Stimulated activated memory B cell treated with anti-CD40 and anti-IgM and Interleukin-4, amounts not matched to agents 10 μg/mL and 1 μg/mL and 100 μg/mL, for 72 hours (primary cell): Measurements from ENCODE around the gene EME1.

Source experiments
- ATAC-seq: fragments of 150-1000 bp; cut with Tn5 transposase; 2 replicates; pipeline ENCODE4 v1.10.0; 2021
- H3K27ac Mint-ChIP-seq: one replicate; pipeline ENCODE4 v1.8.0; 2022; ENCODE audit warnings: mild to moderate bottlenecking, mixed read lengths
- H3K27me3 Mint-ChIP-seq: one replicate; pipeline ENCODE4 v1.8.0; 2022; ENCODE audit warnings: mixed read lengths
- H3K36me3 Mint-ChIP-seq: one replicate; pipeline ENCODE4 v1.8.0; 2022; ENCODE audit warnings: mixed read lengths
- H3K4me1 Mint-ChIP-seq: one replicate; pipeline ENCODE4 v1.8.0; 2022; ENCODE audit warnings: mixed read lengths
- H3K4me3 Mint-ChIP-seq: one replicate; pipeline ENCODE4 v1.8.0; 2022; ENCODE audit warnings: mild to moderate bottlenecking, moderate library complexity, mixed read lengths
- H3K9me3 Mint-ChIP-seq: one replicate; pipeline ENCODE4 v1.8.0; 2022; ENCODE audit warnings: mixed read lengths

The EME1 gene

GRCh38 chr17:50344731-50345365, 28.2 kb upstream of the EME1 start:
- Mint-ChIP-seq H3K9me3 (no peaks in the 10 kb centered on the region), H3K27me3 (no peaks in the 10 kb centered on the region), H3K36me3 (no peaks in the 10 kb centered on the region), H3K4me3 (peak overlapping the region; percentile 79), H3K27ac (no peak overlapping the region), H3K4me1 (peaks cover 37% of the 10 kb centered on the region)
- no peak for ATAC-seq

DNA sequence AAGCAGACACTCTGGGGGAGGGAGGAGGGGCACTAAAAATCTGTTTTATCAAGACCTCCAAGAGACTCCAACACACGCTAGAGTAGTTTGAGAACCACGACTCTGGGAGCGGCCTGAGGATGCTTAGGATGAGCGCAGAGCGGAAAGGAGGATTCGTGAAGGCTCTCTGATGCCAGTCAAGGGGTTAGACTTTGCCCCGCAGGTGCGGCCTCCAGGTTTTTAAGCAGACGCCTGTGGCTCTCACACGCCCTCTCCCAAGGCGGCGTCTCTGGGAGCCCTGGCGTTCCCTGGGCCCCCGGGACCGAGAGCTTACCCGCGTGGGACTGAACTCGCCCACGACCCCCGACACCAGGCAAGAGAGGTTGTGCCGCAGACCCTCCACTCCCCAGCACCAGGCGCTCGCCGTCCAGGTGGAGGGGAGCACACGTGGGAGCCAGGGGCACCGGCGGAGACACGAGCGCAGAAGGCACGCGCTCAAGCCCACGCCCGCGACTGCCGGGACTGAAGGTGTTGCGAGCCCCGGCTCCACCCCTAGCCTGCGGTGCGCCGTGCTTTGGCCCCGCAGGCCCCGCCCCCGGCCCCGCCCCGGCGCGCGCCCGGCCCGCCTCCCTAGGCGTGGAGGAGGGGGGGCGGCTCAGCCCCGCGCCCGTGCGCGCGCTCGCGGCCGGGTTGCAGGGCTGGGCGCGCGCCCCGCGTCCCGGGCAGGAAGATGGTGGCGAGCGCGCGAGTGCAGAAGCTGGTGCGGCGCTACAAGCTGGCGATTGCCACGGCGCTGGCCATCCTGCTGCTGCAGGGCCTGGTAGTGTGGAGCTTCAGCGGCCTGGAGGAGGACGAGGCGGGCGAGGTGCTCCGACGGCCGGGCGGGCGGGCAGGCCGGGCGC, 27.4 kb upstream of the EME1 start, which contains the start of gene XYLT2:
Gene XYLT2 (plus strand): TSS at position 695 of the 881 bp plus-strand sequence. CDS start 15 bp downstream, at position 710.
- H3K27me3 Mint-ChIP-seq, result no peaks in the 10 kb centered on the region
- peak within 1 kb of the TSS; percentile 93 for H3K27ac Mint-ChIP-seq
- peak within 1 kb of the TSS; percentile 83 for H3K4me3 Mint-ChIP-seq
- no peaks in the 10 kb centered on the region for H3K36me3 Mint-ChIP-seq
- no peaks in the 10 kb centered on the region for H3K9me3 Mint-ChIP-seq
- H3K4me1 Mint-ChIP-seq, result peaks cover 40% of the 10 kb centered on the region
- peak; percentile 96 for ATAC-seq

DNA sequence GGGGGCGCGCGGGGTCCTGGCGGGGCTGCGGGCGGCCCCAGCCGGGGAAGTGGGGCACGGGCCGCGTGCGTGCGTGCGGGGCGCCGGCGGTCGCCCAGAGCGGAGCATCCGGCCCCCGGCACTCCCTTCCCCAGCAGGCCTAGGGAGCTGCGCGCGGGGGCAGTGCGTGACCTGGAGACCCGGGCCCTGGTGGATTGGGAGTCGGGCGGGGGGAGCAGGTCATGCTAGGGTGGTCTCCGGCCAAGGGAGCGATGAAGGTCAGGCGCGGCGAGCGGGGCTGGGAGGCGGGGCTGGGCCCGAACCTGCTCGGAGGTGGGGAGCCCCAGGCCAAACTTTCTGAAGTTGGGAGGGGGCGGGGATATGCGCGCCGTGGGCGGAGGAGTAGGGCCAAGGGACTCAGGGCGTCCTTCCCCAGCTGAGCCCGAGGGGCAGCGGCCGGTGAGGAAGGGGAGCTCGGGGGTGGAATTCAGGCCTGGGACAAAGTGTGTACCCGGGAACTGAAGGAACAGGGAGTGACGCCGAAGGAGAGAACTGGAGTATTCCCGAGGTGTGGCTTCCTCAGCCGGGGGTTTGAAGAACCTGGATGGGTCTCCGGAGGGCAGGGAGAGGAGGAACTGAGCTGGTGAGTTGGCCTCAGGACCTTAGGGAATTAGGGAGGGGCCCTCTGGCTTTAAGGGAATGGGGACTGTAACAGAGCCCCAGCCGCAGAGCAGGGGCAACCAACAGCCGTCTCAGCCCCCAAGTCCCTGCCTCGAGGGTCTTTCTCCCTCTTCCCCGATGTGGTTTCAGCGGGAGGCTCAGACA, 26.5 kb upstream of the EME1 start:
- ATAC-seq, result peak; percentile 82
- Mint-ChIP-seq H3K27me3 (no peaks in the 10 kb centered on the region), H3K9me3 (no peaks in the 10 kb centered on the region), H3K27ac (peak overlapping the region; percentile 93), H3K36me3 (no peaks in the 10 kb centered on the region), H3K4me3 (peak overlapping the region; percentile 83), H3K4me1 (peaks cover 46% of the 10 kb centered on the region)

GRCh38 chr17:50347117-50347893, 25.7 kb upstream of the EME1 start:
- no peak for ATAC-seq
- Mint-ChIP-seq H3K27ac (peak overlapping the region; percentile 93), H3K4me1 (peaks cover 48% of the 10 kb centered on the region), H3K36me3 (no peaks in the 10 kb centered on the region), H3K4me3 (peak overlapping the region; percentile 83), H3K27me3 (no peaks in the 10 kb centered on the region), H3K9me3 (no peaks in the 10 kb centered on the region)

GRCh38 chr17:50347894-50348291, 25.1 kb upstream of the EME1 start:
- no peak for ATAC-seq
- Mint-ChIP-seq H3K4me1 (peaks cover 51% of the 10 kb centered on the region), H3K9me3 (no peaks in the 10 kb centered on the region), H3K27ac (peak overlapping the region; percentile 93), H3K4me3 (no peak overlapping the region), H3K27me3 (no peaks in the 10 kb centered on the region), H3K36me3 (peaks cover under 1% of the 10 kb centered on the region)

DNA sequence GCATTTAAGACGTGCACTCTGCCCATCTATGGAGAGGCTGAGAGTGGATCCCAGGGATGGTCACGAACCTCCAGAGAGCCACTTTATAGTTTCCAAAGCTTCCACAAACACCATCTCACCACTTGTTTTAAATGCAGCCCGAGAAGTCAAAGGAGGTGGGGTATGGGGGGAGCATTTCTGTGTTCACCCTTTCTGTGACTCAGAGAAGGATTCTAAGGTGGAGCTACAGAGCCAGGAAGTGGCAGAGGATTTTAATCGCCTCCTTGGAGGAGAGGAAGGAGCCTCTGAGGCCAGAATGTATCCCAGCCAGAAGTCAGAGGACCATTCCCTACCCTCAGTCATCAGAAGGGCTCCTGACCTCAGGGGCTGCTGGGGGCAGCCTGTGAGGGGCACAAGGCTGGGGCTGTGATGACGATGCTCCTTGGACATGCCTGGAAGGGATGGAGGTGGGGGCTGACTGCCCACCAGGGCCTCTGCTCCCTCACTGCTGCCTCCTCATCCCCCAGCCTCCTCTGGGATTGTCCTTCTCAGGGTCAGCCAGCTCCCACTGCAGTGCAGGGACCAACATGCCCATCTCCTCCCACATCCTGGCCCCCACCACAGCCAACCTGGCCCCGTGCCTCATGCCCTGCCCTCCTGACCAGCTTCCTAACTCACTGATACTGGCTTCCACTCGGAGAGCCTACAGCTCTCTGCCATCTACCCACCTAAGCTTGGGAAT, 24.3 kb upstream of the EME1 start:
- Mint-ChIP-seq H3K9me3 (no peaks in the 10 kb centered on the region), H3K4me1 (peaks cover 56% of the 10 kb centered on the region), H3K36me3 (peaks cover 7% of the 10 kb centered on the region), H3K27ac (peak overlapping the region; percentile 93), H3K4me3 (no peak overlapping the region), H3K27me3 (no peaks in the 10 kb centered on the region)
- no peak for ATAC-seq

GRCh38 chr17:50349243-50349600, 23.8 kb upstream of the EME1 start:
- H3K36me3 Mint-ChIP-seq, result peaks cover 9% of the 10 kb centered on the region
- peak overlapping the region; percentile 93 for H3K27ac Mint-ChIP-seq
- no peak for ATAC-seq
- no peak overlapping the region for H3K4me3 Mint-ChIP-seq
- H3K27me3 Mint-ChIP-seq, result no peaks in the 10 kb centered on the region
- no peaks in the 10 kb centered on the region for H3K9me3 Mint-ChIP-seq
- peaks cover 56% of the 10 kb centered on the region for H3K4me1 Mint-ChIP-seq

DNA sequence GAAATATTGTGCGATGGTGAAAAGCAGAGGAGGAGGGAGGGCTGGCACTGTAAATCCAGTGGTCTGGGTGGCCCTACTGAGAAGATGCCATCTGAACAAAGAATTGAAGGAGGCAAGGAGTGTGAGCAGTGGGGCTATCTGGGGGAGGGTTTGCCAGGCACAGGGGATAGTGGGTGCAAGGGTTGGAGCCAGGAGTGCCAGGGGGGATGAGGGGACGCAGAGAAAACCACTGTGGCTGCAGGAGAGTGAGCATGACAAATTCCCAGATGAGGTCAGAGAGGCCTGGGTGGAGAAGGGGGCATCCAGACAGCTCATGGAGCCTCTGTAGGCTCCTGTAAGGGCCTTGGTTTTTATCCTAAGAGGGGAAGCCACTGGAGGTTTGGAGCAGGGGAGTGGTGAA, 22.3 kb upstream of the EME1 start:
- Mint-ChIP-seq H3K4me3 (no peak overlapping the region), H3K36me3 (peaks cover 13% of the 10 kb centered on the region), H3K27ac (peak overlapping the region; percentile 45), H3K4me1 (peaks cover 47% of the 10 kb centered on the region), H3K27me3 (no peaks in the 10 kb centered on the region), H3K9me3 (no peaks in the 10 kb centered on the region)
- no peak for ATAC-seq

DNA sequence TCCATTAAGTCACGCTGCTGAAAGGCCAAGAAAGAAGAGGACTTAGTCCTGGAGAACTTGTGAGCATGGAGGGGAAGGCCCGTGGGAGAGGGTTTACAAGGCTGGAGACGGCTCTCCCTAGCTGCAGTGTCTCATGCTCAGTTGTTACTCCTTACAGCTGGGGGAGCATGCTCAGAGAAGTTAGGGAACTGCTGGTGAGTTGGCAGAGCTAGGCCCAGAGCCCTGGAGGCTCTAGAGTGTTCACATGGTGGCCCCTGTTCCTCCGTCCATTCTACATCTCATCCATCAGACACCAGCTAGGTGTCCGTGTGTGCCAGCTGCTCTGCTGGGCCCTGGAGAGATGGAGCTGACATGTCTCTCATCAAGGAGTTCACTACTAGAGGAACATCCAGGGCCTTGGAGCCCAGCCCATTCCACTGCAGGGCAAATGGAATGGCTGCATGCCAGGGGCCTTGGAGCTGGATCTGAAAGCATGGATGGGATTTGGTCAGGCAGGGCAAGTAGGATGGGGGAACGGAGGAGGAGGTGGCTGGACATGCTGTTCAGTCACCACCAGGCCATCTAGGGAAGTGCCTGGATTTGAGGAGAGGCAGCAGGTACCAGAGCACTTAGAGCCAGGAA, 20.8 kb upstream of the EME1 start:
- Mint-ChIP-seq H3K27ac (no peak overlapping the region), H3K36me3 (peaks cover 21% of the 10 kb centered on the region)

GRCh38 chr17:50352693-50353599, 20.1 kb upstream of the EME1 start:
- Mint-ChIP-seq H3K27me3 (no peaks in the 10 kb centered on the region), H3K36me3 (peaks cover 22% of the 10 kb centered on the region), H3K4me1 (peaks cover 31% of the 10 kb centered on the region), H3K27ac (no peak overlapping the region), H3K4me3 (no peak overlapping the region), H3K9me3 (no peaks in the 10 kb centered on the region)
- no peak for ATAC-seq

More for the DNA sequence above, 20.8 kb upstream of the EME1 start:
- H3K4me3 Mint-ChIP-seq, result no peak overlapping the region
- no peaks in the 10 kb centered on the region for H3K9me3 Mint-ChIP-seq
- ATAC-seq, result no peak
- no peaks in the 10 kb centered on the region for H3K27me3 Mint-ChIP-seq
- peaks cover 38% of the 10 kb centered on the region for H3K4me1 Mint-ChIP-seq

DNA sequence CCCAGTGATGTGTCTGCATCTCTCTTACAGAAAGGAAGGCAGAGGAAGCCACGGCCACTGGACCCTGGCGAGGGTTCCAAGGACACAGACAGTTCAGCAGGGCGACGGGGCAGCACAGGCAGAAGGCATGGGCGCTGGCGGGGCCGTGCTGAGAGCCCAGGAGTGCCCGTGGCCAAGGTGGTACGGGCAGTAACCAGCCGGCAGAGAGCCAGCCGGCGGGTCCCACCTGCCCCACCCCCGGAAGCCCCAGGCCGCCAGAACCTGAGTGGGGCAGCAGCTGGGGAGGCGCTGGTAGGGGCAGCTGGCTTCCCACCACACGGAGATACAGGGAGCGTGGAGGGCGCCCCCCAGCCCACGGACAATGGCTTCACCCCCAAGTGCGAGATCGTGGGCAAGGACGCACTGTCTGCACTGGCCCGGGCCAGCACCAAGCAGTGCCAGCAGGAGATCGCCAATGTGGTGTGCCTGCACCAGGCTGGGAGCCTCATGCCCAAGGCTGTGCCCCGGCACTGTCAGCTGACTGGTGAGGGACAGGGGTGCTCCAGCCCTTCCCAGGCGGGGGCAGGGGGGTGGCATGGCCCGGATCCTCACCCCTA, 19.3 kb upstream of the EME1 start:
- H3K27ac Mint-ChIP-seq, result no peak overlapping the region
- H3K9me3 Mint-ChIP-seq, result no peaks in the 10 kb centered on the region
- H3K27me3 Mint-ChIP-seq, result no peaks in the 10 kb centered on the region
- H3K4me3 Mint-ChIP-seq, result no peak overlapping the region
- H3K4me1 Mint-ChIP-seq, result peaks cover 24% of the 10 kb centered on the region
- ATAC-seq, result no peak
- H3K36me3 Mint-ChIP-seq, result peaks cover 22% of the 10 kb centered on the region

DNA sequence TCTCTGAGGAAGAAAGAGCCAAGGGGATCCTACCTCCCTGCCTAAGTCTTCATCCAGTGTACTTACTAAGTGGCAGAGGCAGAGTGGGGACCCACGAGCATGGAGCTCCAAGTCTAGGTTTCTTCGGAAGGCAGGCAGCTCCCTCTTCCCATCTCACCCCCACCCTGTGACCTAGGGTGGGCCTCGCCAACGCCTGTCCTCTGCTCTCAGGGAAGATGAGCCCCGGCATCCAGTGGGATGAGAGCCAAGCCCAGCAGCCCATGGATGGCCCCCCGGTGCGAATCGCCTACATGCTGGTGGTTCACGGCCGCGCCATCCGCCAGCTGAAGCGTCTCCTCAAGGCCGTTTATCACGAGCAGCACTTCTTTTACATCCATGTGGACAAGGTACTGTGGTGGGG, 18.8 kb upstream of the EME1 start:
- Mint-ChIP-seq H3K36me3 (peaks cover 22% of the 10 kb centered on the region), H3K27me3 (no peaks in the 10 kb centered on the region), H3K4me1 (peaks cover 19% of the 10 kb centered on the region), H3K4me3 (no peak overlapping the region), H3K27ac (no peak overlapping the region), H3K9me3 (no peaks in the 10 kb centered on the region)
- ATAC-seq, result no peak

GRCh38 chr17:50354776-50355175, 18.3 kb upstream of the EME1 start:
- Mint-ChIP-seq H3K4me1 (peaks cover 19% of the 10 kb centered on the region), H3K36me3 (peaks cover 22% of the 10 kb centered on the region), H3K4me3 (no peak overlapping the region), H3K9me3 (no peaks in the 10 kb centered on the region), H3K27ac (no peak overlapping the region), H3K27me3 (no peaks in the 10 kb centered on the region)
- ATAC-seq, result no peak
